Fibroblast of upper back skin (primary cell): Measurements from ENCODE around the gene TENT4A.

ENCODE experiments used
- DNase-seq: peaks from one replicate; pipeline ENCODE4 v3.0.0-alpha.2; 2013

Gene TENT4A

DNA sequence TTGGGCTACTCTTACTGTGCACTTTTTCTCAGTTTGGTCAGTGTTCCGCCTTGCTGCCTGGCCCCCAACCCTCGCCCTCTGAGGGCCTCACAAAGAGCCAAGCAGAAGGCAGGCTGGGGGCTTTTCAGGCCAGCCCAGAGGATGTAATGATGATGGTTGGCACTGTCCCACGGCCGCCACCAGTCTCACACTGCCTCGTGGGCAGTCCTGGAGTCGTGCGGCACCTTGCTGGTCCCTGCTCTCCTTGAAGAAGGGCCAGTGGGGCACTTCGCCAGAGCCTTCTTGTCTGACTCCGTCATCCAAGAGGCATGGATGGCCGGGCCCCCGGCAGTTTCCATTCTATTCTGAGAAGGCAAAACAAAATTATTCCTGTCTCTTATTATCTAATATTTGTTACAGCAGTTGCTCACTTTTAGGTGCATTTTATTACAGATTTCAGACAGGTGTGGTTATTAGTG is 21.0 kb downstream of the TENT4A start:
- no peak for DNase-seq

GRCh38 chr5:6734781-6735180 is 21.5 kb downstream of the TENT4A start:
- no peak for DNase-seq

DNA sequence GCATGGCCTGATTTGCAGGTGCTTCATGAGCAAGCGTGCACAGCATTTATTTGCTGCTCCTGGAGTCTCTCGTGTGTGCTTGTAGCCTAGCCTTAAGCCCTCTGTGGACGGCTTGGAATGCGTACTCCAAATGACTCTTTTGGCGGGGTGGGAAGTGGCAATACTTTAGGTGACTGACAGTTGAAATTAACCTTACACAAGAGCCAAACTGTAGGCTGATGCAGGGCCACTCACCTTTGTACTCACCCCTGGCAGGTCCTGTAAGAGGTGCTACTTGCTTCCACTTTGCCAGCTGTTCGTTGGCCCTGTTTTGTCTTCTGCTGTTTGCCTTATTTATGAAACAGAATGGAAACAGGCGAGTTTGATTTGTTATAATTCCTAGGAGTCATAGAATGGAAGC is 22.9 kb downstream of the TENT4A start:
- no peak for DNase-seq

- DNase-seq = no peak
Observed at GRCh38 chr5:6736524-6737042, 23.4 kb downstream of the TENT4A start.

GRCh38 chr5:6737043-6737941 is 24.1 kb downstream of the TENT4A start:
- no peak for DNase-seq

GRCh38 chr5:6739603-6740002 is 26.4 kb downstream of the TENT4A start:
- DNase-seq = no peak

GRCh38 chr5:6740586-6741150 is 27.4 kb downstream of the TENT4A start:
- no peak for DNase-seq

- no peak for DNase-seq
Observed at GRCh38 chr5:6742081-6742758, 29.0 kb downstream of the TENT4A start.

DNA sequence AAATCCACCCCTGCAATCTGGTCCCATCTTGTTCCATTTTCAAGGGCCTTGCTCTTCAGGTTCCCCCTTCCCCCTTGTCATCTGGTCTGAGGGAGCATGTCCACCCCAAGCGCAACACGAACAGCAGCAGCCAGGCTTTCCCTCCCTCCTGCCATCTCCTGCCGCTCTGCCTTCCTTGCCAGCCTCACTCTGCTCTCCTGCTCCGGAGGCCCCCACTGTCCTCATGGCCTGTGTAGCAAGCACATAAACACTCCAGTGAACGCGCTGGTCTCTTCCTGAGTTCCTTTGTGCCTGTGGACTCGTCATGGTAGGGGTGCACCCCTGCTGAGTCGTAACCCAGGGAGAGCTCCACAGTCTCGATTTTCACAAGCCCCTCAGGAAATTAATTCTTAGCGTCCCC is 29.9 kb downstream of the TENT4A start:
- DNase-seq = no peak

GRCh38 chr5:6744841-6745705 is 31.8 kb downstream of the TENT4A start:
- DNase-seq = no peak

GRCh38 chr5:6745706-6746222 is 32.5 kb downstream of the TENT4A start:
- peak; percentile 57 for DNase-seq

GRCh38 chr5:6746244-6746643 is 33.0 kb downstream of the TENT4A start:
- no peak for DNase-seq

DNA sequence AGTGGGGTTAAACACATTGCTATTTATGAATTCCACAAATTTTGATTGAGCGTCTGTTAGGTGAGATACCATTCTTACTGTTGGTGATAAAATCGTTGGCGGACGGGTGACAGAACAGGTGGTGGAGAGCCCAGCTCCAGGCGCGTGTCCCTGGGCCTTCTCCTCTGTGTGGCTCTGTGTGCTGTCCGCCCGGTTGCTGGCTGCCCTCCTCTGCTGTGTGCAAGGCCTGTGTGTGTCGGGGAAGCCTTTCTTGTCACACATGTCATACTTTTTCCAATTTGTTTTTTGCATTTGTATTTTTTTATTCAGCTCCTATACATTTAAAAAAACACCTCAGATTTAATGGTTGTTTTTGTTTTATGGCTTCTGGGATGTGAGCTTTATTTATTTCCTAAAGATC is 33.9 kb downstream of the TENT4A start:
- DNase-seq = no peak

GRCh38 chr5:6748142-6748541 is 34.9 kb downstream of the TENT4A start:
- no peak for DNase-seq

DNA sequence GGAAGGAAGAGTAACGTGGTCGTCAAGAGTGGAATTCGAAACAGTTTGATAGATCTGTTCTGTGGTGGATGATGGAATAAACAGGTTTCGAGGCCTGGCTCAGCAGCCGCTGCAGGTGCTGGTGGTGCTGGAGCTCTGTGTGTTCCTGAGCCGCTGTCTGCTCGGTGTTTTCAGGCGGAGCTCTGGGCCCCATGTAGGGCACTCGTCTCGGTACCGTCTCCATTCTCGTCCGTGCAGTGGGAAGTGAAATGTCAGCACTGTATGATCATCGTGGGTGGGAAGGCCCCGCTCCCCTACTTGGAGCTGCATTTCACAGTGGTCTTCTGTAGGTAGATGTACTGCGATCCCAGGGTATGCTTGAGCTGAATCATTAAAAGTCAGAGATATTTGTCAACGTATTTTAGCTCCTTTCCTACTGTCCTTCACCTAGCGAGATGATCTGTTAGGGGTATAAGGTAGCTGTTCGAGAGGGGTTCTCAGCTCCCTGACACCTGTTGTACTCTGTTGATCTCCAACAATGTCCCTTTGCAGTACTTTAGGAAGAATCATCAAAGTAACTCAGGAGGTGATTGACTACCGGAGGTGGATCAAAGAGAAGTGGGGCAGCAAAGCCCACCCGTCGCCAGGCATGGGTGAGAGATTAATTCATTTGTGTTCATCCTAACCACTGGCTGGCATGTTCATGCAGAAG is 35.9 kb downstream of the TENT4A start:
- DNase-seq = no peak

GRCh38 chr5:6750142-6750840 is 37.1 kb downstream of the TENT4A start:
- no peak for DNase-seq

- DNase-seq = no peak
Observed at GRCh38 chr5:6750951-6751685, 37.9 kb downstream of the TENT4A start.

GRCh38 chr5:6752236-6752635 is 39.0 kb downstream of the TENT4A start:
- DNase-seq = no peak

GRCh38 chr5:6752782-6753181 is 39.5 kb downstream of the TENT4A start:
- no peak for DNase-seq

GRCh38 chr5:6753851-6754250 is 40.6 kb downstream of the TENT4A start:
- no peak for DNase-seq
